ENCODE results near the gene HCST.

HCST gene, protein sequence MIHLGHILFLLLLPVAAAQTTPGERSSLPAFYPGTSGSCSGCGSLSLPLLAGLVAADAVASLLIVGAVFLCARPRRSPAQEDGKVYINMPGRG

GRCh38 chr19:35901854-35902661, at the start of gene HCST:
Gene HCST, plus strand, starts transcription at chr19:35902529. Its CDS starts 65 bp downstream, at chr19:35902594.
- Histone ChIP-seq H3K4me1 (ENCODE audit: control insufficient read depth, insufficient read depth, low read length) (peaks cover 8% of the 10 kb centered on the region), H3K4me3 (ENCODE audit: low read depth, low read length) (peak within 1 kb of the TSS; percentile 66), H3K9ac (ENCODE audit: low read depth, low read length) (no peak within 1 kb of the TSS)

DNA sequence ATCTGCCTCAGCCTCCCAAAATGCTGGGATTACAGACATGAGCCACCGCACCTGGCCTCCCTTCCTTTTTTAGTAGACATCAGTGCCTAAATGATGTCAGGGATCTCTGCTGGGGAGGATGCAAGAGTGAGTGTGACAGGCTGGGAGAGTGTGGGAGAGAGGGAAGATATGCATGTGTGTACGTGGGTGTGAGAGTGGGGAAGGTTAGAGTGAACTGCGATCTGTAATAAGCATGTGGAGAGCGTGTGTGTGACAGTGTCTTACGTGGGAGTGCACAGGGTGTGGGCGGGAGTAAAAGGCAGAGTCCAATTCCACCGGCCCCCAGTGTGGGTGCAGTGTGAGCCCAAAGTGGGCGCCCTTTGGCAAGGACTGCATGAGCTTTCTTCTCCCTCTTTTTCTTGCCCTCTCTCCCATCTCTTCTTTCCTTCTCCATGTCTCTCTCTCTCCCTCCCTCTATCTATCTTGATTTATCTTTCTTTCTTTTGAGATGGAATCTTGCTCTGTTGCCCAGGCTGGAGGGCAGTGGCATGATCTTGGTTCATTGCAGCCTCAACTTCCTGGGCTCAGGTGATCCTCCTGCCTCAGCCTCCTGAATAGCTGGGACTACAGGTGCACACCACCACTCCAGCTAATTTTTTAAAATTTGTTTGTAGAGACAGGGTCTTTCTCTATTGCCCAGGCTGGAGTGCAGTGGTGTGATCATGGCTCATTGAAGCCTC, 49.1 kb upstream of the HCST start:
- Histone ChIP-seq H3K27me3 (ENCODE audit: control insufficient read depth, insufficient read depth, low read length) (peaks cover 51% of the 10 kb centered on the region), H3K4me3 (ENCODE audit: low read depth, low read length) (no peak overlapping the region), H3K36me3 (ENCODE audit: control insufficient read depth, insufficient read depth, low read length) (no peaks in the 10 kb centered on the region), H3K9ac (ENCODE audit: low read depth, low read length) (no peak overlapping the region), H3K9me3 (ENCODE audit: control insufficient read depth, insufficient read depth, low read length) (no peaks in the 10 kb centered on the region), H3K4me1 (ENCODE audit: control insufficient read depth, insufficient read depth, low read length) (peaks cover 2% of the 10 kb centered on the region)

More at GRCh38 chr19:35901854-35902661, at the start of gene HCST:
- no peaks in the 10 kb centered on the region for H3K9me3 ChIP-seq (ENCODE audit: control insufficient read depth, insufficient read depth, low read length)
- peaks cover 11% of the 10 kb centered on the region for H3K36me3 ChIP-seq (ENCODE audit: control insufficient read depth, insufficient read depth, low read length)
- peaks cover 3% of the 10 kb centered on the region for H3K27me3 ChIP-seq (ENCODE audit: control insufficient read depth, insufficient read depth, low read length)

GRCh38 chr19:35856546-35857149, 45.7 kb upstream of the HCST start, which contains the start of gene KIRREL2:
Gene KIRREL2, plus strand, starts transcription at chr19:35856911. Its CDS starts 209 bp downstream, at chr19:35857120.
- peaks cover 70% of the 10 kb centered on the region for H3K27me3 ChIP-seq (ENCODE audit: control insufficient read depth, insufficient read depth, low read length)
- H3K4me3 ChIP-seq (ENCODE audit: low read depth, low read length) = peak within 1 kb of the TSS; percentile 83
- no peak within 1 kb of the TSS for H3K9ac ChIP-seq (ENCODE audit: low read depth, low read length)

DNA sequence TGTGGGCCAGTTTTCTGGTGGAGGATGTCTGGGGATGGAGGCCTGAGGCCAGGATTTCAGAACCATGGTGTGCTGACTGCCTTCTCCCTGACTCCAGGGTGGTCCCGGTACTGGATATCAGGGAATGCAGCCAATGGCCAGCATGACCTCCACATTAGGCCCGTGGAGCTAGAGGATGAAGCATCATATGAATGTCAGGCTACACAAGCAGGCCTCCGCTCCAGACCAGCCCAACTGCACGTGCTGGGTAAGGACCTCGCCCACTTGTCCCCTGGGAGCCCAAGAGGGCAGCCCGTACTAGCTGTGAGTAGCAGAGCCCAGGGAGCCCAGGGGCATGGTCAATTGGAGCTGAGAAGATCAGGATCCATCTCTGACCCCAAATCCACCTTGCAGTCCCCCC, 44.0 kb upstream of the HCST start:
- Histone ChIP-seq H3K9ac (ENCODE audit: low read depth, low read length) (no peak overlapping the region), H3K36me3 (ENCODE audit: control insufficient read depth, insufficient read depth, low read length) (no peaks in the 10 kb centered on the region), H3K4me3 (ENCODE audit: low read depth, low read length) (no peak overlapping the region), H3K4me1 (ENCODE audit: control insufficient read depth, insufficient read depth, low read length) (peaks cover 2% of the 10 kb centered on the region), H3K9me3 (ENCODE audit: control insufficient read depth, insufficient read depth, low read length) (no peaks in the 10 kb centered on the region), H3K27me3 (ENCODE audit: control insufficient read depth, insufficient read depth, low read length) (peaks cover 78% of the 10 kb centered on the region)

More at GRCh38 chr19:35856546-35857149, 45.7 kb upstream of the HCST start, which contains the start of gene KIRREL2:
- no peaks in the 10 kb centered on the region for H3K36me3 ChIP-seq (ENCODE audit: control insufficient read depth, insufficient read depth, low read length)
- H3K9me3 ChIP-seq (ENCODE audit: control insufficient read depth, insufficient read depth, low read length) = no peaks in the 10 kb centered on the region
- H3K4me1 ChIP-seq (ENCODE audit: control insufficient read depth, insufficient read depth, low read length) = peaks cover 2% of the 10 kb centered on the region

GRCh38 chr19:35859414-35859813, 42.9 kb upstream of the HCST start:
- peaks cover under 1% of the 10 kb centered on the region for H3K36me3 ChIP-seq (ENCODE audit: control insufficient read depth, insufficient read depth, low read length)
- no peak overlapping the region for H3K4me3 ChIP-seq (ENCODE audit: low read depth, low read length)
- no peak overlapping the region for H3K9ac ChIP-seq (ENCODE audit: low read depth, low read length)
- H3K9me3 ChIP-seq (ENCODE audit: control insufficient read depth, insufficient read depth, low read length) = no peaks in the 10 kb centered on the region
- peaks cover 2% of the 10 kb centered on the region for H3K4me1 ChIP-seq (ENCODE audit: control insufficient read depth, insufficient read depth, low read length)
- H3K27me3 ChIP-seq (ENCODE audit: control insufficient read depth, insufficient read depth, low read length) = peaks cover 77% of the 10 kb centered on the region

- H3K4me1 ChIP-seq (ENCODE audit: control insufficient read depth, insufficient read depth, low read length) = peaks cover 2% of the 10 kb centered on the region
- H3K27me3 ChIP-seq (ENCODE audit: control insufficient read depth, insufficient read depth, low read length) = peaks cover 70% of the 10 kb centered on the region
- H3K36me3 ChIP-seq (ENCODE audit: control insufficient read depth, insufficient read depth, low read length) = peaks cover 2% of the 10 kb centered on the region
- peak overlapping the region; percentile 59 for H3K4me3 ChIP-seq (ENCODE audit: low read depth, low read length)
- H3K9ac ChIP-seq (ENCODE audit: low read depth, low read length) = no peak overlapping the region
- H3K9me3 ChIP-seq (ENCODE audit: control insufficient read depth, insufficient read depth, low read length) = no peaks in the 10 kb centered on the region
Observed at GRCh38 chr19:35860436-35860817, 41.9 kb upstream of the HCST start.

DNA sequence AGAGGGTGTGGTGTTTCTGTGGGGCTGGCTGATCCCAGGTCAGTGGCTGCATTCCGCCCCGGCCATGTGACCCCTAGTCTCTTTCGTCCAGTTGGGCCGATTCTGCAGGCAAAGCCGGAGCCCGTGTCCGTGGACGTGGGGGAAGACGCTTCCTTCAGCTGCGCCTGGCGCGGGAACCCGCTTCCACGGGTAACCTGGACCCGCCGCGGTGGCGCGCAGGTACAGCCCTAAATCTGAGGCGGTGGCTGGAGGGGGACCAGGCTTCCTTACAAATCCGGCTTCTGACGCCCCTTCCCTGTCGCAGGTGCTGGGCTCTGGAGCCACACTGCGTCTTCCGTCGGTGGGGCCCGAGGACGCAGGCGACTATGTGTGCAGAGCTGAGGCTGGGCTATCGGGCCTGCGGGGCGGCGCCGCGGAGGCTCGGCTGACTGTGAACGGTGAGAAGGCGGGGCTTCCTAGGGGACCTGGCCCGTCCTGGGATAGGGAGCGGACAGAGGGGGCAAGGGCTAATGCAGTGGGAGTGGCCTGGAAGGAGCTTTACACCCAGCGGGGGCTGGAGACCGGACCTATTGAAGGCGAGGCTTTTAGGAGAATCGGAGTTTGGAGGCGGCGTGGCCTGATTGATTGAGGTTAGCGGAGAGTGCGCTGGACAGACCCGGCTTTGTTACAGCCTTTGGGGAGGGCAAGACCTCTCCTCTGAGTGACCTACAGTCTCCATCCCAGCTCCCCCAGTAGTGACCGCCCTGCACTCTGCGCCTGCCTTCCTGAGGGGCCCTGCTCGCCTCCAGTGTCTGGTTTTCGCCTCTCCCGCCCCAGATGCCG, 41.3 kb upstream of the HCST start:
- H3K27me3 ChIP-seq (ENCODE audit: control insufficient read depth, insufficient read depth, low read length) = peaks cover 65% of the 10 kb centered on the region
- H3K9me3 ChIP-seq (ENCODE audit: control insufficient read depth, insufficient read depth, low read length) = no peaks in the 10 kb centered on the region
- H3K4me1 ChIP-seq (ENCODE audit: control insufficient read depth, insufficient read depth, low read length) = no peaks in the 10 kb centered on the region
- H3K36me3 ChIP-seq (ENCODE audit: control insufficient read depth, insufficient read depth, low read length) = peaks cover 2% of the 10 kb centered on the region
- H3K4me3 ChIP-seq (ENCODE audit: low read depth, low read length) = peak overlapping the region; percentile 59
- H3K9ac ChIP-seq (ENCODE audit: low read depth, low read length) = no peak overlapping the region

- Histone ChIP-seq H3K9me3 (ENCODE audit: control insufficient read depth, insufficient read depth, low read length) (no peaks in the 10 kb centered on the region), H3K4me1 (ENCODE audit: control insufficient read depth, insufficient read depth, low read length) (no peaks in the 10 kb centered on the region), H3K9ac (ENCODE audit: low read depth, low read length) (no peak overlapping the region), H3K27me3 (ENCODE audit: control insufficient read depth, insufficient read depth, low read length) (peaks cover 62% of the 10 kb centered on the region), H3K36me3 (ENCODE audit: control insufficient read depth, insufficient read depth, low read length) (peaks cover 2% of the 10 kb centered on the region), H3K4me3 (ENCODE audit: low read depth, low read length) (peak overlapping the region; percentile 59)
Observed at GRCh38 chr19:35861640-35862160, 40.6 kb upstream of the HCST start.

GRCh38 chr19:35862528-35862927, 39.8 kb upstream of the HCST start:
- Histone ChIP-seq H3K27me3 (ENCODE audit: control insufficient read depth, insufficient read depth, low read length) (peaks cover 60% of the 10 kb centered on the region), H3K36me3 (ENCODE audit: control insufficient read depth, insufficient read depth, low read length) (peaks cover 2% of the 10 kb centered on the region), H3K4me1 (ENCODE audit: control insufficient read depth, insufficient read depth, low read length) (no peaks in the 10 kb centered on the region), H3K9me3 (ENCODE audit: control insufficient read depth, insufficient read depth, low read length) (no peaks in the 10 kb centered on the region), H3K4me3 (ENCODE audit: low read depth, low read length) (no peak overlapping the region), H3K9ac (ENCODE audit: low read depth, low read length) (no peak overlapping the region)

- Histone ChIP-seq H3K9ac (ENCODE audit: low read depth, low read length) (no peak overlapping the region), H3K27me3 (ENCODE audit: control insufficient read depth, insufficient read depth, low read length) (peaks cover 60% of the 10 kb centered on the region), H3K9me3 (ENCODE audit: control insufficient read depth, insufficient read depth, low read length) (no peaks in the 10 kb centered on the region)
Observed at GRCh38 chr19:35863018-35863417, 39.3 kb upstream of the HCST start.

More at GRCh38 chr19:35863018-35863417, 39.3 kb upstream of the HCST start:
- Histone ChIP-seq H3K4me1 (ENCODE audit: control insufficient read depth, insufficient read depth, low read length) (peaks cover 5% of the 10 kb centered on the region), H3K4me3 (ENCODE audit: low read depth, low read length) (no peak overlapping the region), H3K36me3 (ENCODE audit: control insufficient read depth, insufficient read depth, low read length) (peaks cover 2% of the 10 kb centered on the region)
